ENCODE measurements around the gene UNC79. TPM values are rescaled to one million over a fixed set of nuclear protein-coding genes. Genes with fewer than 3 reads are reported as not detected.

Gene UNC79
- total and polyA plus RNA-seq, 10 of the 15 experiments (the other 5 are each of a cell fraction or from before 2014, with no cell fraction given), result 0.04 to 0.29 (median 0.14) TPM

- WGBS (ENCODE audit: insufficient coverage, insufficient replicate concordance, low lambda C conversion rate, missing lambda C conversion rate), result 48% methylated on average over 1 of the region's 1 CpG
- no TSS peak for BruUV-seq (replicated peaks)
- RAD21 ChIA-PET (ENCODE audit: unreplicated experiment), result interaction anchor here (0.7 to 1.4 kb wide), 2 partner anchors 14 to 28 kb away, joined by 3 read pairs; no protein-coding TSS in a partner anchor
- no peaks in the 10 kb centered on the region for H3K4me1 ChIP-seq (ENCODE audit: control insufficient read depth, insufficient read depth, low read length)
- SMC1A ChIA-PET (ENCODE audit: uncharacterized antibody, unreplicated experiment), result interaction anchor here (1.0 to 2.5 kb wide), 9 partner anchors 9 to 335 kb away, joined by 3 to 11 read pairs (median 3); no protein-coding TSS in a partner anchor
- no peaks in the 10 kb centered on the region for H3K36me3 ChIP-seq (ENCODE audit: control insufficient read depth in 2 of 2, insufficient read depth in 2 of 2, low read length in 1 of 2)
- no peaks in the 10 kb centered on the region for H3K79me2 ChIP-seq (ENCODE audit: control insufficient read depth, insufficient read depth, low read length)
- POLR2A ChIA-PET, result interaction anchor here (1.0 kb wide), 2 partner anchors 11 to 308 kb away, joined by 3 to 4 read pairs; no protein-coding TSS in a partner anchor
- no peaks in the 10 kb centered on the region for H3K9me3 ChIP-seq (replicated peaks; ENCODE audit: control insufficient read depth, insufficient read depth, low read length)
- DNase-seq (ENCODE audit: low read depth, low spot score), result no peak
- CTCF ChIA-PET, result interaction anchor here (0.8 to 1.4 kb wide), 5 partner anchors 7 to 333 kb away, joined by 3 to 6 read pairs (median 3); partner anchors contain the start of genes GON7 and UBR7
- peak; percentile 59 for FAIRE-seq
- H2AFZ ChIP-seq (ENCODE audit: control insufficient read depth, low read depth, low read length), result no peak overlapping the region
- ATAC-seq, result no peak
- H3K4me3 ChIP-seq, result no peak overlapping the region
- H3K9ac ChIP-seq (ENCODE audit: control insufficient read depth, insufficient read depth, low read length), result no peak overlapping the region
- H4K20me1 ChIP-seq (ENCODE audit: control insufficient read depth, insufficient read depth), result no peaks in the 10 kb centered on the region
- in situ Hi-C loops (cut with MboI), result loop anchor here (25.0 kb wide), 1 partner anchor 303 kb away; no protein-coding TSS in a partner anchor
- H3K4me2 ChIP-seq (ENCODE audit: control insufficient read depth, insufficient read depth), result no peak overlapping the region
- intact Hi-C loops (cut with micrococcal nuclease; ENCODE audit: unreplicated experiment), result no loop called here
- H3K27ac ChIP-seq (ENCODE audit: control insufficient read depth, insufficient read depth), result no peak overlapping the region
- H3K27me3 ChIP-seq (replicated peaks in 1 of 2; ENCODE audit: control insufficient read depth in 2 of 2, insufficient read depth in 2 of 2, low read length in 1 of 2), result no peaks in the 10 kb centered on the region
- TF ChIP-seq SPI1 (IDR thresholded peaks at IDR 0.05; ENCODE audit: borderline replicate concordance, insufficient read depth, low read depth, low read length) (no peak), PKNOX1 (IDR thresholded peaks at IDR 0.05) (no peak), ZNF24 (IDR thresholded peaks at IDR 0.05) (no peak), RAD51 (IDR thresholded peaks at IDR 0.05) (no peak), E2F8 (IDR thresholded peaks at IDR 0.05; ENCODE audit: low read depth, partially characterized antibody) (no peak), YY1 (IDR thresholded peaks at IDR 0.05; ENCODE audit: low read depth, low read length) (no peak), NFIC (IDR thresholded peaks at IDR 0.05; ENCODE audit: low read depth, low read length) (no peak), CBFB (IDR thresholded peaks at IDR 0.05; ENCODE audit: low read depth) (no peak), ZBTB40 (IDR thresholded peaks at IDR 0.05; ENCODE audit: borderline replicate concordance) (no peak), MTA2 (IDR thresholded peaks at IDR 0.05; ENCODE audit: low read depth) (no peak), SRF (IDR thresholded peaks at IDR 0.05; ENCODE audit: low read depth in 2 of 2, low read length in 2 of 2) (no peak), ZNF687 (IDR thresholded peaks at IDR 0.05) (no peak)
Measured at GRCh38 chr14:93540235-93540634, 109.5 kb downstream of the UNC79 start.
